ENCODE results near the gene LRP1-AS. TPM values are rescaled to one million over a fixed set of nuclear protein-coding genes. Genes with fewer than 3 reads are reported as not detected.

LRP1-AS gene
- total RNA-seq, 1 experiment from 2014 or later = not detected

DNA sequence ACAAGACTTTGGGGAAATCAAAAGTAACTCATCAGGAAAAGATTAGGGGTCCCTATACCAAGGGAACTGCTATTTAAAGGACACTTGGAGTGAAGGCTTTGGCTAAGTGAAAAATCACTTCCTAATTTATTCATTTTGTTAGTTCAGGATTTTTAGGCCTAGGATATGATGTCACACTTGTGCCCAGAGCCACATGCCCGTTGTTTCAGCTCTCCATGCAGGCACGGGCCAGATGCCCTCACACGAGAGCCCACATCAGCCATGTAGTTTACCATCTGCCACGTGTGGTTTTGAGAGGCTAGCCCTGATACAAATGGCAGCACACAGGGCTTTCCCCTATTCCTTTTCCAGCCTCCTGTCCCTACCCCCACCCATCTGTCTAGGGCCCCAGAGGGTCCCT lies 11.9 kb upstream of the LRP1-AS start:
- POLR2A ChIA-PET = no interaction called here
- no peaks in the 10 kb centered on the region for H3K4me1 Mint-ChIP-seq
- peaks cover 71% of the 10 kb centered on the region for H3K36me3 Mint-ChIP-seq
- DNase-seq (ENCODE audit: low spot score) (no peak), ATAC-seq (no peak)
- TF ChIP-seq SP1 (CRISPR knock-in tag; conservative IDR thresholded peaks at IDR 0.05) (no peak), ZNF263 (CRISPR knock-in tag; IDR thresholded peaks at IDR 0.05; ENCODE audit: low read depth) (no peak), GRHL2 (CRISPR knock-in tag; IDR thresholded peaks at IDR 0.05; ENCODE audit: insufficient replicate concordance, severe bottlenecking) (no peak), NFATC4 (CRISPR knock-in tag; IDR thresholded peaks at IDR 0.05) (no peak), ZNF138 (CRISPR knock-in tag; conservative IDR thresholded peaks at IDR 0.05) (no peak), ZNF671 (CRISPR knock-in tag; IDR thresholded peaks at IDR 0.05) (no peak), FOXP1 (CRISPR knock-in tag; IDR thresholded peaks at IDR 0.05; ENCODE audit: borderline replicate concordance) (no peak), FOXK1 (CRISPR knock-in tag; IDR thresholded peaks at IDR 0.05) (no peak), TEAD4 (CRISPR knock-in tag; IDR thresholded peaks at IDR 0.05) (no peak), EMX1 (CRISPR knock-in tag; IDR thresholded peaks at IDR 0.05) (no peak)
- TF ChIP-seq, protein P1, sequence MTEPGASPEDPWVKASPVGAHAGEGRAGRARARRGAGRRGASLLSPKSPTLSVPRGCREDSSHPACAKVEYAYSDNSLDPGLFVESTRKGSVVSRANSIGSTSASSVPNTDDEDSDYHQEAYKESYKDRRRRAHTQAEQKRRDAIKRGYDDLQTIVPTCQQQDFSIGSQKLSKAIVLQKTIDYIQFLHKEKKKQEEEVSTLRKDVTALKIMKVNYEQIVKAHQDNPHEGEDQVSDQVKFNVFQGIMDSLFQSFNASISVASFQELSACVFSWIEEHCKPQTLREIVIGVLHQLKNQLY (CRISPR knock-in tag; IDR thresholded peaks at IDR 0.05) = no peak
- TF ChIP-seq, protein P2, sequence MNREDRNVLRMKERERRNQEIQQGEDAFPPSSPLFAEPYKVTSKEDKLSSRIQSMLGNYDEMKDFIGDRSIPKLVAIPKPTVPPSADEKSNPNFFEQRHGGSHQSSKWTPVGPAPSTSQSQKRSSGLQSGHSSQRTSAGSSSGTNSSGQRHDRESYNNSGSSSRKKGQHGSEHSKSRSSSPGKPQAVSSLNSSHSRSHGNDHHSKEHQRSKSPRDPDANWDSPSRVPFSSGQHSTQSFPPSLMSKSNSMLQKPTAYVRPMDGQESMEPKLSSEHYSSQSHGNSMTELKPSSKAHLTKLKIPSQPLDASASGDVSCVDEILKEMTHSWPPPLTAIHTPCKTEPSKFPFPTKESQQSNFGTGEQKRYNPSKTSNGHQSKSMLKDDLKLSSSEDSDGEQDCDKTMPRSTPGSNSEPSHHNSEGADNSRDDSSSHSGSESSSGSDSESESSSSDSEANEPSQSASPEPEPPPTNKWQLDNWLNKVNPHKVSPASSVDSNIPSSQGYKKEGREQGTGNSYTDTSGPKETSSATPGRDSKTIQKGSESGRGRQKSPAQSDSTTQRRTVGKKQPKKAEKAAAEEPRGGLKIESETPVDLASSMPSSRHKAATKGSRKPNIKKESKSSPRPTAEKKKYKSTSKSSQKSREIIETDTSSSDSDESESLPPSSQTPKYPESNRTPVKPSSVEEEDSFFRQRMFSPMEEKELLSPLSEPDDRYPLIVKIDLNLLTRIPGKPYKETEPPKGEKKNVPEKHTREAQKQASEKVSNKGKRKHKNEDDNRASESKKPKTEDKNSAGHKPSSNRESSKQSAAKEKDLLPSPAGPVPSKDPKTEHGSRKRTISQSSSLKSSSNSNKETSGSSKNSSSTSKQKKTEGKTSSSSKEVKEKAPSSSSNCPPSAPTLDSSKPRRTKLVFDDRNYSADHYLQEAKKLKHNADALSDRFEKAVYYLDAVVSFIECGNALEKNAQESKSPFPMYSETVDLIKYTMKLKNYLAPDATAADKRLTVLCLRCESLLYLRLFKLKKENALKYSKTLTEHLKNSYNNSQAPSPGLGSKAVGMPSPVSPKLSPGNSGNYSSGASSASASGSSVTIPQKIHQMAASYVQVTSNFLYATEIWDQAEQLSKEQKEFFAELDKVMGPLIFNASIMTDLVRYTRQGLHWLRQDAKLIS (CRISPR knock-in tag; IDR thresholded peaks at IDR 0.05; ENCODE audit: borderline replicate concordance) = no peak
- TF ChIP-seq, protein P3, sequence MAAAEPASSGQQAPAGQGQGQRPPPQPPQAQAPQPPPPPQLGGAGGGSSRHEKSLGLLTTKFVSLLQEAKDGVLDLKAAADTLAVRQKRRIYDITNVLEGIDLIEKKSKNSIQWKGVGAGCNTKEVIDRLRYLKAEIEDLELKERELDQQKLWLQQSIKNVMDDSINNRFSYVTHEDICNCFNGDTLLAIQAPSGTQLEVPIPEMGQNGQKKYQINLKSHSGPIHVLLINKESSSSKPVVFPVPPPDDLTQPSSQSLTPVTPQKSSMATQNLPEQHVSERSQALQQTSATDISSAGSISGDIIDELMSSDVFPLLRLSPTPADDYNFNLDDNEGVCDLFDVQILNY (CRISPR knock-in tag; IDR thresholded peaks at IDR 0.05) = no peak
- TF ChIP-seq, protein P4, sequence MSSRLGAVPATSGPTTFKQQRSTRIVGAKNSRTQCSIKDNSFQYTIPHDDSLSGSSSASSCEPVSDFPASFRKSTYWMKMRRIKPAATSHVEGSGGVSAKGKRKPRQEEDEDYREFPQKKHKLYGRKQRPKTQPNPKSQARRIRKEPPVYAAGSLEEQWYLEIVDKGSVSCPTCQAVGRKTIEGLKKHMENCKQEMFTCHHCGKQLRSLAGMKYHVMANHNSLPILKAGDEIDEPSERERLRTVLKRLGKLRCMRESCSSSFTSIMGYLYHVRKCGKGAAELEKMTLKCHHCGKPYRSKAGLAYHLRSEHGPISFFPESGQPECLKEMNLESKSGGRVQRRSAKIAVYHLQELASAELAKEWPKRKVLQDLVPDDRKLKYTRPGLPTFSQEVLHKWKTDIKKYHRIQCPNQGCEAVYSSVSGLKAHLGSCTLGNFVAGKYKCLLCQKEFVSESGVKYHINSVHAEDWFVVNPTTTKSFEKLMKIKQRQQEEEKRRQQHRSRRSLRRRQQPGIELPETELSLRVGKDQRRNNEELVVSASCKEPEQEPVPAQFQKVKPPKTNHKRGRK (CRISPR knock-in tag; IDR thresholded peaks at IDR 0.05; ENCODE audit: borderline replicate concordance) = no peak
- TF ChIP-seq, protein P5, sequence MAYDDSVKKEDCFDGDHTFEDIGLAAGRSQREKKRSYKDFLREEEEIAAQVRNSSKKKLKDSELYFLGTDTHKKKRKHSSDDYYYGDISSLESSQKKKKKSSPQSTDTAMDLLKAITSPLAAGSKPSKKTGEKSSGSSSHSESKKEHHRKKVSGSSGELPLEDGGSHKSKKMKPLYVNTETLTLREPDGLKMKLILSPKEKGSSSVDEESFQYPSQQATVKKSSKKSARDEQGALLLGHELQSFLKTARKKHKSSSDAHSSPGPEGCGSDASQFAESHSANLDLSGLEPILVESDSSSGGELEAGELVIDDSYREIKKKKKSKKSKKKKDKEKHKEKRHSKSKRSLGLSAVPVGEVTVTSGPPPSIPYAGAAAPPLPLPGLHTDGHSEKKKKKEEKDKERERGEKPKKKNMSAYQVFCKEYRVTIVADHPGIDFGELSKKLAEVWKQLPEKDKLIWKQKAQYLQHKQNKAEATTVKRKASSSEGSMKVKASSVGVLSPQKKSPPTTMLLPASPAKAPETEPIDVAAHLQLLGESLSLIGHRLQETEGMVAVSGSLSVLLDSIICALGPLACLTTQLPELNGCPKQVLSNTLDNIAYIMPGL (CRISPR knock-in tag; IDR thresholded peaks at IDR 0.05) = no peak
- TF ChIP-seq, protein P6, sequence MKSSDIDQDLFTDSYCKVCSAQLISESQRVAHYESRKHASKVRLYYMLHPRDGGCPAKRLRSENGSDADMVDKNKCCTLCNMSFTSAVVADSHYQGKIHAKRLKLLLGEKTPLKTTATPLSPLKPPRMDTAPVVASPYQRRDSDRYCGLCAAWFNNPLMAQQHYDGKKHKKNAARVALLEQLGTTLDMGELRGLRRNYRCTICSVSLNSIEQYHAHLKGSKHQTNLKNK (CRISPR knock-in tag; IDR thresholded peaks at IDR 0.05) = no peak
- CTCF ChIA-PET = no interaction called here
- H3K27ac Mint-ChIP-seq = no peak overlapping the region
- H3K4me3 Mint-ChIP-seq = no peak overlapping the region
- no peaks in the 10 kb centered on the region for H3K27me3 Mint-ChIP-seq (ENCODE audit: low read depth)
- no peaks in the 10 kb centered on the region for H3K9me3 Mint-ChIP-seq

DNA sequence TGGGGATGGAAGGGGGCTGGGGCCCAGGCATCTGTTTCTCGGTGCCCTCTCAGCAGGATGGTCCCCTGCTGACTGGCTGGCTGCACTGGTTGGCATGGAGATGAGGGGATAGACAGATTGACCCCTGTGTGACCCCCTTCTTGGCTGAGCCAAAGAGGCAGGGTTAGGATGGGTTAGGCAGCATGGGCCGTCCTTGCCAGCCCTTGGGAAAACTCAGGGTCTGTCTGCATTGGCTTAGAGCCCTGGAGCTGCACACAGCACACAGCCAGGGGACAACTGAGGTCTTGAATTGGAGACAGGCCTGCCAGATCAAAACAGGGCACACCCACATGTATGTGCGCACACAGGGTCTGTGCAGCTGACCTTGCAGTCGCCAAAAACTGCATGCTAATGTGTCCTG lies 11.2 kb upstream of the LRP1-AS start:
- CTCF ChIA-PET = no interaction called here
- Mint-ChIP-seq H3K9me3 (no peaks in the 10 kb centered on the region), H3K36me3 (peaks cover 71% of the 10 kb centered on the region), H3K4me1 (no peaks in the 10 kb centered on the region), H3K4me3 (no peak overlapping the region), H3K27ac (no peak overlapping the region), H3K27me3 (ENCODE audit: low read depth) (no peaks in the 10 kb centered on the region)
- DNase-seq (ENCODE audit: low spot score) (no peak), ATAC-seq (no peak)
- POLR2A ChIA-PET = no interaction called here
- TF ChIP-seq ZNF138 (CRISPR knock-in tag; conservative IDR thresholded peaks at IDR 0.05) (no peak), RELA (CRISPR knock-in tag; IDR thresholded peaks at IDR 0.05; ENCODE audit: borderline replicate concordance) (no peak), EMX1 (CRISPR knock-in tag; IDR thresholded peaks at IDR 0.05) (no peak)
- TF ChIP-seq, protein P7, sequence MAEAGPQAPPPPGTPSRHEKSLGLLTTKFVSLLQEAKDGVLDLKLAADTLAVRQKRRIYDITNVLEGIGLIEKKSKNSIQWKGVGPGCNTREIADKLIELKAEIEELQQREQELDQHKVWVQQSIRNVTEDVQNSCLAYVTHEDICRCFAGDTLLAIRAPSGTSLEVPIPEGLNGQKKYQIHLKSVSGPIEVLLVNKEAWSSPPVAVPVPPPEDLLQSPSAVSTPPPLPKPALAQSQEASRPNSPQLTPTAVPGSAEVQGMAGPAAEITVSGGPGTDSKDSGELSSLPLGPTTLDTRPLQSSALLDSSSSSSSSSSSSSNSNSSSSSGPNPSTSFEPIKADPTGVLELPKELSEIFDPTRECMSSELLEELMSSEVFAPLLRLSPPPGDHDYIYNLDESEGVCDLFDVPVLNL (CRISPR knock-in tag; IDR thresholded peaks at IDR 0.05; ENCODE audit: borderline replicate concordance, low read depth) = no peak
- TF ChIP-seq, protein P8, sequence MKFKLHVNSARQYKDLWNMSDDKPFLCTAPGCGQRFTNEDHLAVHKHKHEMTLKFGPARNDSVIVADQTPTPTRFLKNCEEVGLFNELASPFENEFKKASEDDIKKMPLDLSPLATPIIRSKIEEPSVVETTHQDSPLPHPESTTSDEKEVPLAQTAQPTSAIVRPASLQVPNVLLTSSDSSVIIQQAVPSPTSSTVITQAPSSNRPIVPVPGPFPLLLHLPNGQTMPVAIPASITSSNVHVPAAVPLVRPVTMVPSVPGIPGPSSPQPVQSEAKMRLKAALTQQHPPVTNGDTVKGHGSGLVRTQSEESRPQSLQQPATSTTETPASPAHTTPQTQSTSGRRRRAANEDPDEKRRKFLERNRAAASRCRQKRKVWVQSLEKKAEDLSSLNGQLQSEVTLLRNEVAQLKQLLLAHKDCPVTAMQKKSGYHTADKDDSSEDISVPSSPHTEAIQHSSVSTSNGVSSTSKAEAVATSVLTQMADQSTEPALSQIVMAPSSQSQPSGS (CRISPR knock-in tag; IDR thresholded peaks at IDR 0.05; ENCODE audit: borderline replicate concordance, low read depth) = no peak
- TF ChIP-seq, protein P9, sequence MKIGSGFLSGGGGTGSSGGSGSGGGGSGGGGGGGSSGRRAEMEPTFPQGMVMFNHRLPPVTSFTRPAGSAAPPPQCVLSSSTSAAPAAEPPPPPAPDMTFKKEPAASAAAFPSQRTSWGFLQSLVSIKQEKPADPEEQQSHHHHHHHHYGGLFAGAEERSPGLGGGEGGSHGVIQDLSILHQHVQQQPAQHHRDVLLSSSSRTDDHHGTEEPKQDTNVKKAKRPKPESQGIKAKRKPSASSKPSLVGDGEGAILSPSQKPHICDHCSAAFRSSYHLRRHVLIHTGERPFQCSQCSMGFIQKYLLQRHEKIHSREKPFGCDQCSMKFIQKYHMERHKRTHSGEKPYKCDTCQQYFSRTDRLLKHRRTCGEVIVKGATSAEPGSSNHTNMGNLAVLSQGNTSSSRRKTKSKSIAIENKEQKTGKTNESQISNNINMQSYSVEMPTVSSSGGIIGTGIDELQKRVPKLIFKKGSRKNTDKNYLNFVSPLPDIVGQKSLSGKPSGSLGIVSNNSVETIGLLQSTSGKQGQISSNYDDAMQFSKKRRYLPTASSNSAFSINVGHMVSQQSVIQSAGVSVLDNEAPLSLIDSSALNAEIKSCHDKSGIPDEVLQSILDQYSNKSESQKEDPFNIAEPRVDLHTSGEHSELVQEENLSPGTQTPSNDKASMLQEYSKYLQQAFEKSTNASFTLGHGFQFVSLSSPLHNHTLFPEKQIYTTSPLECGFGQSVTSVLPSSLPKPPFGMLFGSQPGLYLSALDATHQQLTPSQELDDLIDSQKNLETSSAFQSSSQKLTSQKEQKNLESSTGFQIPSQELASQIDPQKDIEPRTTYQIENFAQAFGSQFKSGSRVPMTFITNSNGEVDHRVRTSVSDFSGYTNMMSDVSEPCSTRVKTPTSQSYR (CRISPR knock-in tag; IDR thresholded peaks at IDR 0.05) = no peak

All from WTC11 (cell line).